ENCODE measurements around the gene AK8. TPM values are rescaled to one million over a fixed set of nuclear protein-coding genes. Genes with fewer than 3 reads are reported as not detected.

Gene AK8
- total RNA-seq, 1 donor from 2014 or later = not detected

GRCh38 chr9:132834343-132834742, 43.7 kb downstream of the AK8 start:
- intact Hi-C loops (cut with DNase I) = no loop called here
- no peak for DNase-seq (ENCODE audit: missing footprints)
- ATAC-seq = no peak

GRCh38 chr9:132833550-132834121, 44.4 kb downstream of the AK8 start:
- ATAC-seq (no peak), DNase-seq (ENCODE audit: missing footprints) (no peak)
- intact Hi-C loops (cut with DNase I) = no loop called here

GRCh38 chr9:132832171-132832881, 45.8 kb downstream of the AK8 start:
- intact Hi-C loops (cut with DNase I) = no loop called here
- DNase-seq (ENCODE audit: missing footprints) (no peak), ATAC-seq (no peak)

GRCh38 chr9:132828201-132828770, 49.8 kb downstream of the AK8 start:
- intact Hi-C loops (cut with DNase I) = loop anchor here (10.0 kb wide), 1 partner anchor 67 kb away; no protein-coding TSS in a partner anchor
- DNase-seq (ENCODE audit: missing footprints) = no peak

GRCh38 chr9:132827366-132827765, 50.7 kb downstream of the AK8 start:
- intact Hi-C loops (cut with DNase I) = loop anchor here (10.0 kb wide), 1 partner anchor 67 kb away; no protein-coding TSS in a partner anchor
- DNase-seq (ENCODE audit: missing footprints) = no peak
- no peak for ATAC-seq

More at GRCh38 chr9:132828201-132828770, 49.8 kb downstream of the AK8 start:
- ATAC-seq = no peak

GRCh38 chr9:132826621-132827365, 51.3 kb downstream of the AK8 start:
- DNase-seq (ENCODE audit: missing footprints) (no peak), ATAC-seq (no peak)
- intact Hi-C loops (cut with DNase I) = loop anchor here (10.0 kb wide), 1 partner anchor 68 kb away; no protein-coding TSS in a partner anchor

- DNase-seq (ENCODE audit: missing footprints) (no peak), ATAC-seq (no peak)
- intact Hi-C loops (cut with DNase I) = loop anchor here (10.0 kb wide), 1 partner anchor 69 kb away; no protein-coding TSS in a partner anchor
Observed at GRCh38 chr9:132826131-132826530, 52.0 kb downstream of the AK8 start.

GRCh38 chr9:132825430-132825829, 52.7 kb downstream of the AK8 start:
- no peak for ATAC-seq

GRCh38 chr9:132824951-132825350, 53.1 kb downstream of the AK8 start:
- DNase-seq (ENCODE audit: missing footprints) (no peak), ATAC-seq (no peak)
- intact Hi-C loops (cut with DNase I) = loop anchor here (10.0 kb wide), 1 partner anchor 70 kb away; no protein-coding TSS in a partner anchor

More at GRCh38 chr9:132825430-132825829, 52.7 kb downstream of the AK8 start:
- intact Hi-C loops (cut with DNase I) = loop anchor here (10.0 kb wide), 1 partner anchor 69 kb away; no protein-coding TSS in a partner anchor
- DNase-seq (ENCODE audit: missing footprints) = no peak

GRCh38 chr9:132824151-132824550, 53.9 kb downstream of the AK8 start:
- DNase-seq (ENCODE audit: missing footprints) (no peak), ATAC-seq (no peak)
- intact Hi-C loops (cut with DNase I) = loop anchor here (10.0 kb wide), 1 partner anchor 71 kb away; no protein-coding TSS in a partner anchor

- DNase-seq (ENCODE audit: missing footprints) (no peak), ATAC-seq (peak; percentile 55)
- intact Hi-C loops (cut with DNase I) = loop anchor here (10.0 kb wide), 1 partner anchor 71 kb away; no protein-coding TSS in a partner anchor
Observed at GRCh38 chr9:132823370-132824145, 54.5 kb downstream of the AK8 start.

- DNase-seq (ENCODE audit: missing footprints) = no peak
- peak; percentile 5 for ATAC-seq
- intact Hi-C loops (cut with DNase I) = loop anchor here (10.0 kb wide), 1 partner anchor 74 kb away; no protein-coding TSS in a partner anchor
Observed at GRCh38 chr9:132820169-132820944, 57.7 kb downstream of the AK8 start.

GRCh38 chr9:132818588-132818987, 59.5 kb downstream of the AK8 start:
- DNase-seq (ENCODE audit: missing footprints) = no peak
- intact Hi-C loops (cut with DNase I) = no loop called here
- ATAC-seq = no peak

- DNase-seq (ENCODE audit: missing footprints) (no peak), ATAC-seq (no peak)
- intact Hi-C loops (cut with DNase I) = no loop called here
Observed at GRCh38 chr9:132814937-132815336, 63.1 kb downstream of the AK8 start.

- intact Hi-C loops (cut with DNase I) = no loop called here
- ATAC-seq = no peak
Observed at GRCh38 chr9:132813115-132813771, 64.8 kb downstream of the AK8 start.

GRCh38 chr9:132811985-132812384, 66.1 kb downstream of the AK8 start:
- ATAC-seq = no peak
- no peak for DNase-seq (ENCODE audit: missing footprints)
- intact Hi-C loops (cut with DNase I) = no loop called here

More at GRCh38 chr9:132813115-132813771, 64.8 kb downstream of the AK8 start:
- no peak for DNase-seq (ENCODE audit: missing footprints)

GRCh38 chr9:132810314-132810713, 67.8 kb downstream of the AK8 start:
- ATAC-seq (no peak), DNase-seq (ENCODE audit: missing footprints) (no peak)
- intact Hi-C loops (cut with DNase I) = no loop called here

Data from Right ventricle myocardium inferior (tissue), 1 donor.